NT2/D1 (cell line): Measurements from ENCODE around the gene CELSR2.

Source experiments
- DNase-seq: peaks from one replicate; pipeline ENCODE4 v3.0.0-alpha.2; 2011; ENCODE audit warnings: low read depth, low spot score
- H3K27me3 ChIP-seq: 2 replicates; pipeline ENCODE4 v1.6.0; 2011; ENCODE audit warnings: mild to moderate bottlenecking; ENCODE audit not compliant: insufficient read length, insufficient read depth
- H3K36me3 ChIP-seq: 2 replicates; pipeline ENCODE4 v1.6.1; 2011; ENCODE audit warnings: mild to moderate bottlenecking, low read length, mixed read lengths; ENCODE audit not compliant: insufficient read depth, insufficient read length
- H3K4me1 ChIP-seq: 2 replicates; pipeline ENCODE4 v1.5.1; 2011; ENCODE audit not compliant: insufficient read depth, insufficient read length
- H3K4me3 ChIP-seq: 2 replicates; pipeline ENCODE4 v1.5.1; 2011; ENCODE audit warnings: low read depth; ENCODE audit not compliant: insufficient read length
- H3K9ac ChIP-seq: 2 replicates; pipeline ENCODE4 v1.6.0; 2011; ENCODE audit warnings: low read depth; ENCODE audit not compliant: insufficient read length
- H3K9me3 ChIP-seq: 2 replicates; pipeline ENCODE4 v1.5.1; 2011; ENCODE audit warnings: mild to moderate bottlenecking, low read length; ENCODE audit not compliant: insufficient read depth
- SUZ12 ChIP-seq: IDR thresholded peaks from 2 replicates; pipeline ENCODE4 v1.6.1; 2011; ENCODE audit not compliant: insufficient read length, insufficient read depth; ENCODE audit errors: extremely low read depth
- YY1 ChIP-seq: IDR thresholded peaks from 2 replicates; pipeline ENCODE4 v1.6.1; 2011; ENCODE audit not compliant: insufficient read length, insufficient read depth
- ZNF274 ChIP-seq: IDR thresholded peaks from 2 replicates; pipeline ENCODE4 v1.6.1; 2011; ENCODE audit warnings: mild to moderate bottlenecking, low read depth, low read length

Gene CELSR2

GRCh38 chr1:109225308-109225707, 24.0 kb upstream of the CELSR2 start:
- TF ChIP-seq ZNF274 = no peak
- no peak for TF ChIP-seq SUZ12
- TF ChIP-seq YY1 = no peak
- Histone ChIP-seq H3K9me3 (no peaks in the 10 kb centered on the region), H3K9ac (no peak overlapping the region), H3K27me3 (no peaks in the 10 kb centered on the region), H3K4me1 (peaks cover 7% of the 10 kb centered on the region), H3K36me3 (peaks cover 32% of the 10 kb centered on the region), H3K4me3 (no peak overlapping the region)
- no peak for DNase-seq

GRCh38 chr1:109225711-109226445, 23.5 kb upstream of the CELSR2 start:
- H3K4me3 ChIP-seq = no peak overlapping the region
- no peak for DNase-seq

DNA sequence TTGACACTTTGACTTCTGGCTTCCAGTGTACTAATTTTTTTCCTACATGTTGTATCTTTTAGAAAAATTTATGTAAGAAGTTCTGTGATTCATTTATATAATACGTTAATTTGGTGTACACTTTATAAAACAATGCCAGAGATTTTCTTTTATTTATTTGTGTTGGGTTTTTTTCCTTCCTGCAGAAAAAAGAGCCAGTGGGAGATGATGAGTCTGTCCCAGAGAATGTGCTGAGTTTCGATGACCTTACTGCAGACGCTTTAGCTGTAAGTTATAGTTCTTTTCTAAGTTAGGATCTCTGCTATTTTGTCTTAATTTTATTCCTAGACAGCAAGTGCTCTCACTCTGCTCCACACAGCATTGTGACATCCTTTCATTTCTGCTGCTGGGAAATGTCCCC, 21.2 kb upstream of the CELSR2 start:
- no peak for TF ChIP-seq ZNF274
- no peak for TF ChIP-seq SUZ12
- H3K4me1 ChIP-seq = peaks cover 9% of the 10 kb centered on the region
- no peaks in the 10 kb centered on the region for H3K9me3 ChIP-seq
- H3K4me3 ChIP-seq = no peak overlapping the region
- no peak overlapping the region for H3K9ac ChIP-seq
- H3K27me3 ChIP-seq = no peaks in the 10 kb centered on the region
- H3K36me3 ChIP-seq = peaks cover 58% of the 10 kb centered on the region
- DNase-seq = no peak

More at GRCh38 chr1:109225711-109226445, 23.5 kb upstream of the CELSR2 start:
- H3K36me3 ChIP-seq = peaks cover 37% of the 10 kb centered on the region
- H3K9me3 ChIP-seq = no peaks in the 10 kb centered on the region
- H3K9ac ChIP-seq = no peak overlapping the region
- no peaks in the 10 kb centered on the region for H3K27me3 ChIP-seq
- TF ChIP-seq ZNF274 (no peak), YY1 (no peak), SUZ12 (no peak)
- H3K4me1 ChIP-seq = peaks cover 7% of the 10 kb centered on the region

GRCh38 chr1:109229531-109230127, 19.7 kb upstream of the CELSR2 start:
- H3K4me1 ChIP-seq = peaks cover 9% of the 10 kb centered on the region
- H3K36me3 ChIP-seq = peaks cover 55% of the 10 kb centered on the region
- H3K9me3 ChIP-seq = no peaks in the 10 kb centered on the region
- peak overlapping the region; percentile 52 for H3K9ac ChIP-seq
- no peaks in the 10 kb centered on the region for H3K27me3 ChIP-seq
- DNase-seq = peak; percentile 98
- H3K4me3 ChIP-seq = no peak overlapping the region
- TF ChIP-seq ZNF274 = no peak
- TF ChIP-seq YY1 = no peak
- no peak for TF ChIP-seq SUZ12

- H3K4me3 ChIP-seq = no peak overlapping the region
- peaks cover 66% of the 10 kb centered on the region for H3K36me3 ChIP-seq
- no peaks in the 10 kb centered on the region for H3K27me3 ChIP-seq
- peaks cover 7% of the 10 kb centered on the region for H3K4me1 ChIP-seq
- no peak overlapping the region for H3K9ac ChIP-seq
- TF ChIP-seq YY1 = no peak
- TF ChIP-seq SUZ12 = no peak
- TF ChIP-seq ZNF274 = no peak
- H3K9me3 ChIP-seq = no peaks in the 10 kb centered on the region
- no peak for DNase-seq
These were observed 18.3 kb upstream of the CELSR2 start for GRCh38 chr1:109231066-109231465.

DNA sequence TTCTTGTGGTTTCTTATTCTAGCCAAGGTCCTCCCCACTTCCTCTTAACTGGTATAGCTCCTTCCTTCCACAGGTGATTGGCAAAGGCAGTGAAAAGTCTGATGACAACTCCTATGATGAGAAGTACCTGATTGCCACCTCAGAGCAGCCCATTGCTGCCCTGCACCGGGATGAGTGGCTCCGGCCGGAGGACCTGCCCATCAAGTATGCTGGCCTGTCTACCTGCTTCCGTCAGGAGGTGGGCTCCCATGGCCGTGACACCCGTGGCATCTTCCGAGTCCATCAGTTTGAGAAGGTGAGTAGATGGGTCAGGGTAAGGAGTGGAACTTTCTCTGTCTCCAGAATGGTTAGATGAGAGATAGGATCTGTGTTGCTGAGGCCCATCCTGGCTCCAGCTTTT, 14.2 kb upstream of the CELSR2 start:
- H3K27me3 ChIP-seq = no peaks in the 10 kb centered on the region
- no peaks in the 10 kb centered on the region for H3K9me3 ChIP-seq
- H3K4me3 ChIP-seq = no peak overlapping the region
- no peak for DNase-seq
- peaks cover 11% of the 10 kb centered on the region for H3K4me1 ChIP-seq
- H3K9ac ChIP-seq = no peak overlapping the region
- TF ChIP-seq SUZ12 = no peak
- peaks cover 90% of the 10 kb centered on the region for H3K36me3 ChIP-seq

GRCh38 chr1:109237512-109237911, 11.8 kb upstream of the CELSR2 start:
- peaks cover 69% of the 10 kb centered on the region for H3K36me3 ChIP-seq
- DNase-seq = no peak
- H3K9me3 ChIP-seq = no peaks in the 10 kb centered on the region
- H3K27me3 ChIP-seq = no peaks in the 10 kb centered on the region
- no peak overlapping the region for H3K9ac ChIP-seq
- peaks cover 25% of the 10 kb centered on the region for H3K4me1 ChIP-seq
- H3K4me3 ChIP-seq = no peak overlapping the region
- TF ChIP-seq ZNF274 (no peak), YY1 (no peak), SUZ12 (no peak)
